GM12891 (cell line): ENCODE data around the gene WDR45B.

ENCODE experiments used
- POLR2A ChIP-seq: IDR thresholded peaks from 2 replicates; pipeline ENCODE4 v1.6.1; 2011; ENCODE audit warnings: low read depth, low read length, control low read depth
- POLR2AphosphoS5 ChIP-seq: IDR thresholded peaks from 2 replicates; pipeline ENCODE4 v1.6.1; 2011; ENCODE audit warnings: low read depth, low read length, control low read depth
- POU2F2 ChIP-seq: IDR thresholded peaks from 2 replicates; pipeline ENCODE4 v1.6.1; 2011; ENCODE audit warnings: low read depth, mild to moderate bottlenecking, control low read depth, low read length, moderate library complexity
- SPI1 ChIP-seq: IDR thresholded peaks from 2 replicates; pipeline ENCODE4 v1.6.1; 2011; ENCODE audit warnings: low read depth, low read length, control low read depth
- TAF1 ChIP-seq: IDR thresholded peaks from 2 replicates; pipeline ENCODE4 v1.6.1; 2011; ENCODE audit warnings: low read depth, low read length, control low read depth

DNA sequence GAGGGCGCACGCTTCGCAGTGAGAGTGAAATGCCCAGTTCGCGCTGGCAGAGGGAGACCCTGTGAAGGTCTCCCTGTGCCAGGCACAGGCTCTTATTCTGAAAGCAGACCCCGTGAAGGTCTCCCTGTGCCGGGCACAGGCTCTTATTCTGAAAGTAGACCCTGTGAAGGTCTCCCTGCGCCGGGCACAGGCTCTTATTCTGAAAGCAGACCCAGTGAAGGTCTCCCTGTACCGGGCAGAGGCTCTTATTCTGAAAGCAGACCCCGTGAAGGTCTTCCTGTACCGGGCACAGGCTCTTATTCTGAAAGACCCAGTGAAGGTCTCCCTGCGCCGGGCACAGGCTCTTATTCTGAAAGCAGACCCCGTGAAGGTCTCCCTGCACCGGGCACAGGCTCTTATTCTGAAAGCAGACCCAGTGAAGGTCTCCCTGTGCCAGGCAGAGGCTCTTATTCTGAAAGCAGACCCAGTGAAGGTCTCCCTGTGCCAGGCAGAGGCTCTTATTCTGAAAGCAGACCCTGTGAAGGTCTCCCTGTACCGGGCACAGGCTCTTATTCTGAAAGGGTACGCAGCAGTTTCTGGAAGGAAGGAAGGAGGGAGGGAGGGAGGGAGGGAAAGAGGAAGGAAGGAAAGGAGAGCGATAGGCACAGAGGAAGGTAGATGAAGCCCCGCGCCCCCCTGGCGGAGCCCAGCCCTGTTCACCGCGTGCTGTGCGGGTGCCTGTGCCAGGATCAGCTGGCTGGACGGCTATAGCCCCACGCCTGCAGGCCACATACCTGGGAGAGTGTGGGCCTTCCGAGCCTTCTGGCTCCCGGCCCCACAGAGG, 55.3 kb downstream of the WDR45B start:
- no peak for TF ChIP-seq POLR2A
- no peak for TF ChIP-seq TAF1
- no peak for TF ChIP-seq POLR2AphosphoS5
- TF ChIP-seq POU2F2: no peak
- no peak for TF ChIP-seq SPI1
